HEK293 (cell line): ENCODE results near the gene SPINT2.

Experiments used
- EGR2 ChIP-seq: fragments of 450-650 bp; formaldehyde crosslinking; IDR thresholded peaks from 2 replicates; pipeline ENCODE4 v1.5.1; 2016; ENCODE audit warnings: low read depth, missing biosample characterization, missing genetic modification characterization
- GLIS2 ChIP-seq: fragments of 450-650 bp; formaldehyde crosslinking; IDR thresholded peaks from 2 replicates; pipeline ENCODE4 v1.5.1; 2016; ENCODE audit warnings: missing biosample characterization, missing genetic modification characterization
- KLF17 ChIP-seq: fragments of 450-650 bp; formaldehyde crosslinking; IDR thresholded peaks from 2 replicates; pipeline ENCODE4 v1.5.1; 2016; ENCODE audit warnings: missing biosample characterization, missing genetic modification characterization
- MYNN ChIP-seq: fragments of 450-650 bp; formaldehyde crosslinking; IDR thresholded peaks from 2 replicates; pipeline ENCODE4 v1.5.1; 2016; ENCODE audit warnings: missing biosample characterization, missing genetic modification characterization, borderline replicate concordance
- OSR2 ChIP-seq: fragments of 450-650 bp; formaldehyde crosslinking; IDR thresholded peaks from 2 replicates; pipeline ENCODE4 v1.5.1; 2016; ENCODE audit warnings: missing biosample characterization, missing genetic modification characterization
- OVOL3 ChIP-seq: fragments of 450-650 bp; formaldehyde crosslinking; IDR thresholded peaks from 2 replicates; pipeline ENCODE4 v1.5.1; 2016; ENCODE audit warnings: missing biosample characterization, missing genetic modification characterization
- PBX3 ChIP-seq: sonication (generic); formaldehyde crosslinking; IDR thresholded peaks from 2 replicates; pipeline ENCODE4 v1.8.1; 2022; ENCODE audit warnings: mild to moderate bottlenecking, moderate library complexity, missing genetic modification reagents
- PRDM6 ChIP-seq: fragments of 450-650 bp; formaldehyde crosslinking; IDR thresholded peaks from 2 replicates; pipeline ENCODE4 v1.5.1; 2017; ENCODE audit warnings: missing biosample characterization, missing genetic modification characterization
- RBAK ChIP-seq: fragments of 450-650 bp; formaldehyde crosslinking; IDR thresholded peaks from 2 replicates; pipeline ENCODE4 v1.5.1; 2016; ENCODE audit warnings: missing biosample characterization, missing genetic modification characterization
- TRIM28 ChIP-seq: IDR thresholded peaks from 2 replicates; pipeline ENCODE4 v1.6.1; 2011; ENCODE audit warnings: low read length, control low read depth, borderline replicate concordance
- ZBTB11 ChIP-seq: fragments of 450-650 bp; formaldehyde crosslinking; conservative IDR thresholded peaks from 2 replicates; pipeline ENCODE4 v1.5.1; 2016; ENCODE audit warnings: low read depth, missing biosample characterization, missing genetic modification characterization
- ZBTB8A ChIP-seq: fragments of 450-650 bp; formaldehyde crosslinking; IDR thresholded peaks from 2 replicates; pipeline ENCODE4 v1.5.1; 2016; ENCODE audit warnings: missing biosample characterization, missing genetic modification characterization
- ZFHX2 ChIP-seq: fragments of 450-650 bp; formaldehyde crosslinking; conservative IDR thresholded peaks from 2 replicates; pipeline ENCODE4 v1.5.1; 2016; ENCODE audit warnings: missing biosample characterization, missing genetic modification characterization
- ZNF10 ChIP-seq: fragments of 450-650 bp; formaldehyde crosslinking; IDR thresholded peaks from 2 replicates; pipeline ENCODE4 v1.5.1; 2017; ENCODE audit warnings: missing biosample characterization, missing genetic modification characterization
- ZNF112 ChIP-seq: fragments of 450-650 bp; formaldehyde crosslinking; IDR thresholded peaks from 2 replicates; pipeline ENCODE4 v1.5.0; 2017; ENCODE audit warnings: missing biosample characterization, missing genetic modification characterization
- ZNF133 ChIP-seq: fragments of 450-650 bp; formaldehyde crosslinking; IDR thresholded peaks from 2 replicates; pipeline ENCODE4 v1.5.1; 2016; ENCODE audit warnings: missing biosample characterization, missing genetic modification characterization
- ZNF221 ChIP-seq: fragments of 450-650 bp; formaldehyde crosslinking; IDR thresholded peaks from 2 replicates; pipeline ENCODE4 v1.5.1; 2017; ENCODE audit warnings: missing biosample characterization, missing genetic modification characterization, borderline replicate concordance
- ZNF239 ChIP-seq: fragments of 450-650 bp; formaldehyde crosslinking; IDR thresholded peaks from 2 replicates; pipeline ENCODE4 v1.5.1; 2016; ENCODE audit warnings: missing biosample characterization, missing genetic modification characterization
- ZNF248 ChIP-seq: fragments of 450-650 bp; formaldehyde crosslinking; IDR thresholded peaks from 2 replicates; pipeline ENCODE4 v1.5.1; 2017; ENCODE audit warnings: missing biosample characterization, missing genetic modification characterization
- ZNF266 ChIP-seq: fragments of 450-650 bp; formaldehyde crosslinking; IDR thresholded peaks from 2 replicates; pipeline ENCODE4 v1.5.1; 2016; ENCODE audit warnings: missing biosample characterization, missing genetic modification characterization, low read depth
- ZNF274 ChIP-seq, 2 experiments: fragments of 200-500 bp in 1 of 2; fragments of 450-650 bp in 1 of 2; sonication (Bioruptor generic) in 1 of 2; formaldehyde crosslinking in 1 of 2; IDR thresholded peaks; 2 replicates each; pipeline versions ENCODE4 v1.5.1 to v1.6.1; 2014 to 2016; ENCODE audit warnings: borderline replicate concordance in 1 of 2, inconsistent platforms in 1 of 2, low read length in 1 of 2, missing biosample characterization in 1 of 2, missing genetic modification characterization in 1 of 2
- ZNF280C ChIP-seq: fragments of 450-650 bp; formaldehyde crosslinking; IDR thresholded peaks from 2 replicates; pipeline ENCODE4 v1.5.1; 2016; ENCODE audit warnings: missing biosample characterization, missing genetic modification characterization
- ZNF354C ChIP-seq: fragments of 450-650 bp; formaldehyde crosslinking; IDR thresholded peaks from 2 replicates; pipeline ENCODE4 v1.5.1; 2016; ENCODE audit warnings: missing biosample characterization, missing genetic modification characterization, low read depth, borderline replicate concordance
- ZNF549 ChIP-seq: fragments of 450-650 bp; IDR thresholded peaks from 2 replicates; pipeline ENCODE4 v1.5.1; 2018; ENCODE audit warnings: missing biosample characterization, missing genetic modification characterization, mild to moderate bottlenecking, inconsistent platforms, moderate library complexity
- ZNF670 ChIP-seq: fragments of 450-650 bp; formaldehyde crosslinking; IDR thresholded peaks from 2 replicates; pipeline ENCODE4 v1.5.1; 2016; ENCODE audit warnings: missing biosample characterization, missing genetic modification characterization, low read depth
- ZNF76 ChIP-seq: fragments of 450-650 bp; formaldehyde crosslinking; IDR thresholded peaks from 2 replicates; pipeline ENCODE4; 2016; ENCODE audit warnings: low read depth, missing biosample characterization, missing genetic modification characterization, borderline replicate concordance
- ZNF830 ChIP-seq: fragments of 450-650 bp; IDR thresholded peaks from 2 replicates; pipeline ENCODE4 v1.5.0; 2018; ENCODE audit warnings: missing biosample characterization, missing genetic modification characterization, low read depth, mild to moderate bottlenecking, moderate library complexity
- ZNF843 ChIP-seq: fragments of 450-650 bp; formaldehyde crosslinking; IDR thresholded peaks from 2 replicates; pipeline ENCODE4 v1.5.1; 2016; ENCODE audit warnings: missing biosample characterization, missing genetic modification characterization
- ZSCAN30 ChIP-seq: fragments of 450-650 bp; IDR thresholded peaks from 2 replicates; pipeline ENCODE4 v1.5.1; 2018; ENCODE audit warnings: missing biosample characterization, mild to moderate bottlenecking, missing genetic modification characterization, moderate library complexity

Gene SPINT2

GRCh38 chr19:38335949-38336637 lies 71.7 kb downstream of the SPINT2 start (continued):
- no peak for TF ChIP-seq PRDM6 (tag by site-specific recombination)
- no peak for TF ChIP-seq ZNF670 (tag by site-specific recombination)
- TF ChIP-seq EGR2 (tag by site-specific recombination) = peak; percentile 91
- TF ChIP-seq ZBTB11 = no peak; the same call in 1 of the 2 replicates
- peak; percentile 74; the same call in 1 of the 2 replicates for TF ChIP-seq KLF17 (tag by site-specific recombination)
- no peak for TF ChIP-seq ZNF549 (tag by site-specific recombination)
- no peak for TF ChIP-seq MYNN (tag by site-specific recombination)
- no peak for TF ChIP-seq GLIS2 (tag by site-specific recombination)
- TF ChIP-seq ZNF843 = peak; percentile 55; the same call in 1 of the 2 replicates
- TF ChIP-seq RBAK (tag by site-specific recombination) = no peak
- TF ChIP-seq ZNF133 (tag by site-specific recombination) = no peak; the same call in 1 of the 2 replicates
- no peak for TF ChIP-seq ZNF112 (tag by site-specific recombination)
- TF ChIP-seq PBX3 (CRISPR knock-in tag) = no peak
- peak; percentile 79 for TF ChIP-seq ZNF76 (tag by site-specific recombination)
- TF ChIP-seq ZBTB8A (tag by site-specific recombination) = peak; percentile 34; the same call in 1 of the 2 replicates
- peak; percentile 85 for TF ChIP-seq ZFHX2 (tag by site-specific recombination)
- TF ChIP-seq ZNF10 (tag by site-specific recombination) = peak; percentile 59; the same call in 1 of the 2 replicates
- no peak; the same call in 1 of the 2 replicates for TF ChIP-seq OVOL3 (tag by site-specific recombination)
- TF ChIP-seq ZNF266 (tag by site-specific recombination) = peak; percentile 71; the same call in 1 of the 2 replicates
- peak; percentile 90; the same call in 1 of the 2 replicates for TF ChIP-seq ZNF239
- TF ChIP-seq ZNF221 = no peak
- TF ChIP-seq ZNF248 (tag by site-specific recombination) = no peak
- TF ChIP-seq ZNF274 (IDR thresholded peaks at IDR 0.05; ENCODE audit: low read length) = no peak
- no peak for TF ChIP-seq ZNF274 (tag by site-specific recombination; IDR thresholded peaks at IDR 0.05; ENCODE audit: borderline replicate concordance)
- TF ChIP-seq ZNF830 = no peak
- peak; percentile 90 for TF ChIP-seq OSR2 (tag by site-specific recombination)
- no peak for TF ChIP-seq ZNF280C
- TF ChIP-seq ZNF354C (tag by site-specific recombination) = no peak
- no peak for TF ChIP-seq ZSCAN30 (tag by site-specific recombination)
- TF ChIP-seq TRIM28 = no peak
